CD4-positive, alpha-beta T cell treated with Interleukin-10 for 1 hour (primary cell): Measurements from ENCODE around the gene NOC2L.
A peak's percentile ranks its signal among the peaks of the same experiment; 100 is the strongest.

Source experiments
- DNase-seq: peaks from one replicate; pipeline ENCODE4 v3.0.0-alpha.2; 2020

NOC2L gene

DNA sequence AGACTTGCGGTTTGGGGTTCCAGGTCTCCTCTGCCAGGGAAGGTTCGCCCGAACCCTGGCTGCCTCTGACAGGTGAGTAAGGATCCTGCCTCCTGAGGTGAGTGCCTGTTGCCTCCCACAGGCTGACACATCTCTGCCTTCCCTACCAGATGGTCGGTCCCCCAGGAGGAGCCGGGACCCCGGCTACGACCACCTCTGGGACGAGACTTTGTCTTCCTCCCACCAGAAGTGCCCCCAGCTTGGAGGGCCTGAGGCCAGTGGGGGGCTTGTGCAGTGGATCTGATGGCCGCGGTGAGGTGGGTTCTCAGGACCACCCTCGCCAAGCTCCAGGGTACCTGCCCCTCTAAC is 15.2 kb upstream of the NOC2L start:
- DNase-seq = no peak

GRCh38 chr1:973459-974292 is 14.6 kb upstream of the NOC2L start:
- no peak for DNase-seq

DNA sequence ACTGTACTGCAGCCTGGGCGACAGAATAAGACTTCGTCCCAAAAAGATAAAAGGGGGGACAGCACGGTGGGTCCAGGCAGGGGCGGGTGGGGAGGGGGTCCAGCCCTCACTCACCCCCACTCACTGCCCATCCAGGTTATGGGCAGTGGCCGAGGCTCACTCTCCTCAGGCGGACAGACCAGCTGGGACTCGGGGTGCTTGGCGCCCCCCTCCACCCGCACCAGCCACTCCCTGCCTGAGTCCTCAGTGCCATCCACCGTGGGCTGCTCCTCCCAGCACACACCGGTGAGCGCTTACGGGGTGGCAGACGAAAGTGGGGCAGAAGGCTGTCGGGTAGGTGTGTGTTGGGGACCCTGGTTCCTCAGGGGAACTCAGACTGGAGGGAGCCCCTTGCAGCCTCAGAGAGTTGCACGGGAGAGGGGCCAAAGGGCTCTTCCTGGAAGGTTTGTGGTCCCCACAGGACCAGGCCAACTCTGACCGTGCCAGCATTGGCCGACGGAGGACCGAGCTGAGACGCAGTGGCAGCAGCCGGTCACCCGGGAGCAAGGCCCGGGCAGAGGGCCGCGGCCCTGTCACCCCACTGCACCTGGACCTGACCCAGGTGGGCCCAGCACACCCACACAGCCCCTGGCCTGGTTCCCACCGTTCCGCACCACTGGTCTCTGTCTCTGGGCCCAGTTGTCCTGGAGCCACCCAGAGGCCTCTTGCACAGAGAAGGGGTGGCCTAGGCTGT is 13.8 kb upstream of the NOC2L start:
- DNase-seq = no peak

DNA sequence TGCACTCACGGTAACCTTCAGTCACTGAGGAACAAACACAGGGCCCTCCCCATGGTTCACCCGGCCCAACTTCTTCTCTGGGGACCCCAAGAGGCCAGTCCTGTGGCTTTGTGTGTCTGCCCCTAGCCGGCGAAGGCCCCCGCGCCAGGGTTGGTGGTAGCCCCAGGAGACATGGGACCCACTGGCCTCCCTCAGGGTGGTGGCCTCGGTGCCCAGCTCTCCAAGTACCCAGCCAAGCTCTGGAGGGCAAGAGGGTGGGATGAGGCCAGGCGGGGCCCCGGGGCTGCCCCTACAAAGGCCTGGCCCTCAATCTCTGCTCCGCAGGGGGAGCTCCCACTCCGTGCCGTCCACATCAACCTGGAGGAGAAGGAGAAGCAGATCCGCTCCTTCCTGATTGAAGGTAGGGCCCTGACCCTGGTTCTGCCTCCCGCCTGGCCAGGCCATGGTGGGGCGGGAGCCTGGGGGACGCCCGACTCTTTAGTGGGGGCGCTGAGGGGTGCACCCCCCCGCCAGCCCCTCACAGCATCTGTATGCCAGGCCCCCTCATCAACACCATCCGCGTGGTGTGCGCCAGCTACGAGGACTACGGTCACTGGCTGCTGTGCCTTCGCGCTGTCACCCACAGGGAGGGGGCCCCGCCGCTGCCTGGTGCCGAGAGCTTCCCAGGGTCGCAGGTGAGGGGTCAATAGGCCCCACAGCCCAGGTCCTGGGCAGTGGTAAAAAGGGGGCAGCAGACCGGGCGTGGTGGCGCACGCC is 12.9 kb upstream of the NOC2L start:
- DNase-seq = no peak

DNA sequence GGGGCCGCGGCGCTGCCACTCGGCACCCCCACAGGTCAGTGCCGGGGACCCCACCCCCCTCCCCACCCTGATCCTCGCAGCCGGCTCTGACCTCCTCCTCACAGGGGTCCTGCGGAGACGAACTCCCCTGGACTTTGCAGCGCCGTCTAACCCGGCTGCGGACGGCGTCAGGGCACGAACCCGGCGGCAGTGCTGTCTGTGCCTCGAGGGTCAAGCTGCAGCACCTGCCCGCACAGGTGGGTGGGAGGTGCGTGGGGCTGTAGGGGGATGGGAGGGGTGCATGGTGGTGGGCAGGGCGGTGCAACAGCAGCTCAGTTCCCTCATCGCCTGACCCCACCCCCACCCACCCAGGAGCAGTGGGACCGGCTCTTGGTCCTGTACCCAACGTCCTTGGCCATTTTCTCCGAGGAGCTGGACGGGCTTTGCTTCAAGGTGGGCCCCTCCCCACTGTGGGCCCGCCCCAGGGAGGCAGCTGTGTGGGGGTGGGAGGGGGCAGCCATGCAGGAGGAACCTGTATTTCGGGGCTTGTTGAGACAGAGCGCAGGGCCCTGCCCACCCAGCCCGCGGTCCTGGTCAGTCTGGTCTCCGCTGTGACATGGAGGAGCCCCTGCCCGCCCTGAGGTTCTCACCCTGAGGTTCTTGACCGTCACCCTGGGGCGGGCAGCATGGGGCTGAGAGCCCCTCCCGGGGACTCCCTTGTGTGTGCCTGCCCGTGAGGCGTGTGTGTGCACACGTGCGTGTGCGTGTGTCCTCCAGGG is 12.1 kb upstream of the NOC2L start:
- DNase-seq = no peak

DNA sequence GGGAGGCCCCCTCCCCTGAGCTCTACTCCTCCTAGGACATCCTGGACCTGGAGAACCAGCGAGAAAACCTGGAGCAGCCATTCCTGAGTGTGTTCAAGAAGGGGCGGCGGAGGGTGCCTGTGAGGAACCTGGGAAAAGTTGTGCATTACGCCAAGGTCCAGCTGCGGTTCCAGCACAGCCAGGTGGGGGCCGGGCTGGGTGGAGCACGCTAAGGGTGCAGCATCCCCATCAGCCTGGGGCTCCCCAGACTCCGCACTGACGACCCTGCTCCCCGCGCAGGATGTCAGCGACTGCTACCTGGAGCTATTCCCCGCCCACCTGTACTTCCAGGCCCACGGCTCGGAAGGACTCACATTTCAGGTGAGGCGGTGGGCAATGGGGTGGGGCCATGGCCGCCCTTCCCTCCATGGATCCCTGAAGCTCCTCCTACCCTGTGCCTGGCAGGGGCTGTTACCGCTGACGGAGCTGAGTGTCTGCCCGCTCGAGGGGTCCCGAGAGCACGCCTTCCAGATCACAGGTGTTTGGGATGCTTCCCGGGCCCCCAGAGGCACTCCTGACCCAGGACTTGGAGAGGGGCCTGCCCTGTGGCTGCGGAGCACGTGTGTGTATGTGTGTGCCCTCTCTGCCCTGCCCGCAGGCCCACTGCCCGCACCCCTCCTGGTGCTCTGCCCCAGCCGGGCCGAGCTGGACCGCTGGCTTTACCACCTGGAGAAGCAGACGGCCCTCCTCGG is 11.4 kb upstream of the NOC2L start:
- DNase-seq = no peak

DNA sequence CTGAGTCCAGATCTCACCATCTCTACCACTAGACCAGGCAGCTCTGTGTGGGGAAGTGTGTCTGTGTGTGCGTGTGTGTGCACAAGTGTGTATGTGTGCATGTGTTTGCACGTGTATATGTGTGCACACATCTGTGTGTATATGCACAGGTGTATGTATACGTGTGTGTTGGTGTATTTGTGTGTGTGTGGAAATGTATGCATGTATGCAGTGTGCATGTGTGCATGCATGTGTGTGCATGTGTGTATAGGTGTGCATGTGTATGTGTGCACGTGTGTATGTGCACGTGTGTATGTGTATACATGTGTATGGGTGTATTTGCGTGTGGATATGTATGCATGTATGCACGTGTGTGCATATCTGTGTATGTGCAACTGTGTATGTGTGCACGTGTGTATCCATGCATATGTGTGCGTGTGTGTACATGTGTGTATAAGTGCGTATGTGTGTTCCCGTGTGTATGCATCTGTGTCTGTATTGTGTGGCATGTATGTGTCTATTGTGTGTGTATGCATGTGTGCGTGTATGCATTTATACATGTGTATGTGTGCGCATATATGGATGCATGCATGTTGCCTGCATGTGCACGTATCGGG is 10.3 kb upstream of the NOC2L start:
- no peak for DNase-seq

- DNase-seq = no peak
These were observed 8.6 kb upstream of the NOC2L start for GRCh38 chr1:967466-968343.

- DNase-seq = peak; percentile 73
These were observed 7.7 kb upstream of the NOC2L start for GRCh38 chr1:966704-967300.

GRCh38 chr1:966135-966703 is 7.2 kb upstream of the NOC2L start, which contains the start of gene PLEKHN1:
Gene PLEKHN1 (plus strand): TSS chr1:966482. CDS start chr1:966532, 50 bp downstream.
- DNase-seq = peak; percentile 23

DNA sequence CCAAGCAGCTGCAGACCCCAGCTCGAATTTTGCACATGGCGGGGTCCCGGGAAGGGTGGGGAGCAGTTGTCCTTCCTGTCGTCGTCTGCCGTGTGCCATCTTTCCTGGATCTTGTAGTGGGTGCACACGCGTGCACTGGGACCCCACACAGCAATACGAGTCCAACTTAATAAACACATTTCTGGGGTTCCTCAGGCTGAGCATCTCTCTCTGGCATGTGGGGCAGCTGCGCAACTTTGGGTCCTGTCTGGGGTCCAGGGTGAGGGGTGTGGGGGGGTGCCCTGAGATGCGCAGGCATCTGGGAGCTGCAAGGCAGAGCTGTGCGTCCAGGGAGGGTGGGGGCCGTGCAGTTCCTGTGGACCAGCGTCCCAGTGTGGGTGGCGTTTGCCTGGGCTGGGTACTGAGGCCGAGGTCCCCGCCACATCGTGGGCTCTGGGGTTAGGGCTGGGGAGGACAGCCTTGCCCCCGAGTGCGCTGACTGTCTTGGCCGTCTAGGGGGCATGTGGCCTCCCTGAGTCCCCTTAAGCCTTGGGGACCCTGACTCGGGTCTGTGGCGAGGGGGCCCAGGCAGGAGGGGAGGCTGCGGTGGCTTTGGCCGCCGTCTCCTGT is 6.6 kb upstream of the NOC2L start:
- no peak for DNase-seq

DNA sequence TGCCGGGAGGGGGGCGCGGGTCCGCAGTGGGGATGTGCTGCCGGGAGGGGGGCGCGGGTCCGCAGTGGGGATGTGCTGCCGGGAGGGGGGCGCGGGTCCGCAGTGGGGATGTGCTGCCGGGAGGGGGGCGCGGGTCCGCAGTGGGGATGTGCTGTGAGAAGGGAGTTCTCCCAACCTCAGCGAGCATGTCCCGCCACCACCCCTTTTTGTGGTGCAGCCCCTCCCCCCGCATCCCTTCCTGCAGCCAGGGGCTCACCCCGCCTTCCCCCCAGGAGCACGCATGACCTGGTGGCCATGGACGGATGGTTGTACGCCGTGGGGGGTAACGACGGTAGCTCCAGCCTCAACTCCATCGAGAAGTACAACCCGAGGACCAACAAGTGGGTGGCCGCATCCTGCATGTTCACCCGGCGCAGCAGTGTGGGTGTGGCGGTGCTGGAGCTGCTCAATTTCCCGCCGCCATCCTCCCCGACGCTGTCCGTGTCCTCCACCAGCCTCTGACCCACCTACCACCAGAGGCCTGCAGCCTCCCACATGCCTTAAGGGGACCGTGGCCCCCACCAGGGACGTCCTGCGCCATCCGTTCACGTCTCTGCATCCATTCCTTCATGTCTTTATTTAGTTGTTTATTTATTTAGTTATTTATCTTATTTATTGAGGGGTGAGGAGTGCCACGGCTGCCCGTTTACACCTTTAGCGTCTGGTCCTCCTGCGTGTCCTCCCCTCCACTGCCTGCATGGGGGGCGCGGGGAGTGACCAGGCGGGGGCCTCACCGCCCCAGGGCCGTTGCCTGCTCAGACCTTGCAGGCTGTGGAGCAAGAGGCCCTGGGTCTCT is 5.9 kb upstream of the NOC2L start:
- no peak for DNase-seq

GRCh38 chr1:963746-964525 is 4.9 kb upstream of the NOC2L start:
- no peak for DNase-seq

DNA sequence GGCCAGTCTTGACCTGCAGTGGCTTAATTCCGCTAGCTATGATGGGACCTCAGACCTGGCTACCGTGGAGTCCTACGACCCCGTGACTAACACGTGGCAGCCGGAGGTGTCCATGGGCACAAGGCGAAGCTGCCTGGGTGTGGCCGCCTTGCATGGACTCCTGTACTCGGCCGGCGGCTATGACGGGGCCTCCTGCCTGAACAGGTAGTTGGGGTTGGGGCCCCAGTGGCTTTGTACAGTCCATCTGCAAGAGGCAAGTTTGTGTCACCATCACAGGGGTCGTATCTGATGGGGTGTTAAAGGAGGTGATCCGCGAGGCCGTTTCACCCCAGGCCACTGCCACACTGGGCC is 4.2 kb upstream of the NOC2L start:
- no peak for DNase-seq

- DNase-seq = no peak
These were observed 3.6 kb upstream of the NOC2L start for GRCh38 chr1:962381-963300.

DNA sequence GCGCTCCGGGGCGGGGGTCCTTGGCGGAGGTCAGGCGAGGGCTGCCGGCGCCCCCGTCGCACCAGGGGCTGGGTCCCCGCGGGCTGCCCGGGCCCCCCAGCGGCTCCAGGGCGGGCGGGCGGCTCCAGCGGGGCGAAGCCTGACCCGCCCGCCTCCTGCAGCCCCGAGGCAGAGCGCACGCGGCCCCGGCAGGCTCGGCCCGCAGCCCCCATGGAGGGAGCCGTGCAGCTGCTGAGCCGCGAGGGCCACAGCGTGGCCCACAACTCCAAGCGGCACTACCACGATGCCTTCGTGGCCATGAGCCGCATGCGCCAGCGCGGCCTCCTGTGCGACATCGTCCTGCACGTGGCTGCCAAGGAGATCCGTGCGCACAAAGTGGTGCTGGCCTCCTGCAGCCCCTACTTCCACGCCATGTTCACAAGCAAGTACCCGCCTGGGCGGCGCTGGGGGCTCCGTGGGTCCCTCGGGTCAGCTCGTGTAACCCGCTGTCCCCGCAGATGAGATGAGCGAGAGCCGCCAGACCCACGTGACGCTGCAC is 2.1 kb upstream of the NOC2L start:
- DNase-seq = no peak
